Stomach (tissue), 4 donors: Measurements from ENCODE around the gene PMEPA1.

Experiments
- CTCF ChIP-seq, 7 experiments: fragments of 450-650 bp in 4 of 7; fragments of 200-600 bp in 3 of 7; sonication (generic) in 3 of 7; IDR thresholded peaks; one replicate each; pipeline ENCODE4 v1.5.1; 2016 to 2019; ENCODE audit warnings: antibody characterized with exemption in 7 of 7, control low read depth in 2 of 7, mild to moderate bottlenecking in 1 of 7
- POLR2A ChIP-seq, 4 donors: fragments of 450-650 bp; IDR thresholded peaks; one replicate each; pipeline ENCODE4 v1.6.1; 2016; ENCODE audit warnings: antibody characterized with exemption in 4 of 4, control low read depth in 2 of 4, mild to moderate bottlenecking in 1 of 4, moderate library complexity in 1 of 4
- POLR2AphosphoS5 ChIP-seq, 3 donors: sonication (generic); formaldehyde crosslinking; IDR thresholded peaks; one replicate each; pipeline ENCODE4 v1.6.1; 2016; ENCODE audit warnings: antibody characterized with exemption in 3 of 3

GRCh38 chr20:57660922-57661745, 48.7 kb downstream of the PMEPA1 start:
- TF ChIP-seq POLR2AphosphoS5 (IDR thresholded peaks at IDR 0.05) (no peak), CTCF (IDR thresholded peaks at IDR 0.05) (no peak), POLR2A (IDR thresholded peaks at IDR 0.05) (no peak)
